Measurements from ENCODE around the gene CDYL.

CDYL gene

GRCh38 chr6:4913705-4914419, 137.7 kb downstream of the CDYL start:
- DNase-seq, result no peak

- DNase-seq, result no peak
Observed at GRCh38 chr6:4914420-4915159, 138.4 kb downstream of the CDYL start.

- no peak for DNase-seq
Observed at GRCh38 chr6:4916954-4917561, 140.9 kb downstream of the CDYL start.

- no peak for DNase-seq
Observed at GRCh38 chr6:4920914-4921410, 144.8 kb downstream of the CDYL start.

- no peak for DNase-seq
Observed at GRCh38 chr6:4922488-4923037, 146.4 kb downstream of the CDYL start.

- no peak for DNase-seq
Observed at GRCh38 chr6:4923081-4923480, 146.9 kb downstream of the CDYL start.

GRCh38 chr6:4924661-4925271, 148.6 kb downstream of the CDYL start:
- DNase-seq, result no peak

GRCh38 chr6:4925580-4925979, 149.4 kb downstream of the CDYL start:
- DNase-seq, result no peak

GRCh38 chr6:4928426-4928825, 152.2 kb downstream of the CDYL start:
- DNase-seq, result no peak

- no peak for DNase-seq
Observed at GRCh38 chr6:4929097-4929718, 153.0 kb downstream of the CDYL start.

GRCh38 chr6:4930025-4930691, 154.0 kb downstream of the CDYL start:
- no peak for DNase-seq

- no peak for DNase-seq
Observed at GRCh38 chr6:4931530-4932227, 155.5 kb downstream of the CDYL start.

GRCh38 chr6:4932228-4932903, 156.2 kb downstream of the CDYL start:
- DNase-seq, result no peak

GRCh38 chr6:4935486-4935885, 159.3 kb downstream of the CDYL start:
- no peak for DNase-seq

GRCh38 chr6:4935975-4936680, 159.9 kb downstream of the CDYL start:
- no peak for DNase-seq

- DNase-seq, result peak; percentile 54 to 70
Observed at GRCh38 chr6:4936681-4937041, 160.5 kb downstream of the CDYL start.

- DNase-seq, result no peak
Observed at GRCh38 chr6:4937414-4937813, 161.2 kb downstream of the CDYL start.

GRCh38 chr6:4939241-4939640, 163.0 kb downstream of the CDYL start:
- DNase-seq, result no peak

GRCh38 chr6:4940416-4940815, 164.2 kb downstream of the CDYL start:
- DNase-seq, result no peak

Measured in AML-193 (cell line).